GM12891 (cell line): ENCODE data around the gene DTHD1.

Experiments
- POLR2A ChIP-seq: IDR thresholded peaks from 2 replicates; pipeline ENCODE4 v1.6.1; 2011; ENCODE audit warnings: low read depth, low read length, control low read depth
- SPI1 ChIP-seq: IDR thresholded peaks from 2 replicates; pipeline ENCODE4 v1.6.1; 2011; ENCODE audit warnings: low read depth, low read length, control low read depth

- no peak for TF ChIP-seq SPI1
- TF ChIP-seq POLR2A: no peak
Observed at GRCh38 chr4:36288731-36289426, 7.5 kb downstream of the DTHD1 start.
